HG03103 (cell line): ENCODE results near the gene MAML3.

Source experiments
- ATAC-seq: cut with Tn5 transposase; IDR thresholded peaks from one replicate; pipeline ENCODE4 v1.9.1; 2021; ENCODE audit warnings: low read depth; ENCODE audit not compliant: unreplicated experiment

The MAML3 gene

DNA sequence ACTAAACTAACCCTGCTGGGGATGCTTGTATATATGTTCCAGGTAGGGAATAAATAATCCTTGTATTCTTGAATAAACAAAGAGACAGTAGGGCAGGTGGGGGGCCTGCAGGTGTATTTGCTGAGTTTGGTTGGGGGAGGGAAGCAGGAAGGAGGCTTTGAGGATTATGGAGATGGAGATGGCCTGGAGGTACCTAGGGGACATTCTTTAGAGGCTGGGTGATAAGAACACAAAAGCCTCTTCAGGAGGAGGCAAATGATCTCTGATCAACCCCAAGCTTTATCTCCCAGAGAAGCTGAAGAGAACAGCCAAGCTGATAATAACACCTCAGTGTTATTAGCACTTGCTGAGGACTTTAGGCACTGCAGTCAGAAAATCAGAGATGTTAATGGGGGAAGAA is 300.7 kb downstream of the MAML3 start:
- no peak for ATAC-seq

GRCh38 chr4:139852612-139853269 is 301.2 kb downstream of the MAML3 start:
- no peak for ATAC-seq

DNA sequence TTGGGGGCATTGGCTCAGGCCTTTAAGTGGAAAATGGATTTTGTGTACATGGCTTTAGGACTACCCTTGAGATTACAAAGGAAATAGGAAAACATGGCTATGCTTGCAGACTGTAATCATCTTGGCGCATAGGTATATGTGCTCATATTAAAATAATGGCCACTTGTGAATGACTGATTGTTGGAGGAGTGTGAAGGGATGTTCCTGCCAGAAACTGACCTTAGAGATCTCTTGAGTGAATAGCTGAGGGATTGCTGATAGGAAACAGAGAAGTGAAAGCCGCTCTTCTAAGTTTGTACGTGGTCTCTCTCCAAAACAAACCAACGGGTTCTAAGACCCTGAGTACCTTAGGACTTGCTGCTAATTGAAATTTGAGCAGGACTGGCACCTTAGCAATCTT is 302.3 kb downstream of the MAML3 start:
- no peak for ATAC-seq

- no peak for ATAC-seq
Measured at GRCh38 chr4:139851133-139851532, 302.9 kb downstream of the MAML3 start.

- no peak for ATAC-seq
Measured at GRCh38 chr4:139849219-139849618, 304.8 kb downstream of the MAML3 start.

DNA sequence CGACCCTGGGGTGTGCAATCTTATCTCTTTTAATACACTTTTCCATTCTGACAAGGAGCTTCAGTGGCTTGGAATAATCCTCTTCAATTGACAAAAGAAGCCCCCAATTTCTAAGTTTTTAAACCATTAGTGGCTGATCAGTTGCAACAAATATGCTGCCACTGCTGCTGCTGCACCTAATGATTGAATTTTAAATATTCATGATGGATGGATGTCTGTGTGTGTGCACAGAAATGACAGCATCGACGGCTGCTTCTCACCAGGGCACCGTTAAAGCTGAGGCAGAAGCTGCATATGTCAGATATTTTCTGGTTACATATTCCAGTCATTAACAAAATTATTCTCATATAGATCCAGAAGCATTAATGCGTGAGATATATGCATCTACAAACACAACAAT is 306.0 kb downstream of the MAML3 start:
- ATAC-seq, result no peak

- ATAC-seq, result no peak
Measured at GRCh38 chr4:139847602-139848001, 306.4 kb downstream of the MAML3 start.

DNA sequence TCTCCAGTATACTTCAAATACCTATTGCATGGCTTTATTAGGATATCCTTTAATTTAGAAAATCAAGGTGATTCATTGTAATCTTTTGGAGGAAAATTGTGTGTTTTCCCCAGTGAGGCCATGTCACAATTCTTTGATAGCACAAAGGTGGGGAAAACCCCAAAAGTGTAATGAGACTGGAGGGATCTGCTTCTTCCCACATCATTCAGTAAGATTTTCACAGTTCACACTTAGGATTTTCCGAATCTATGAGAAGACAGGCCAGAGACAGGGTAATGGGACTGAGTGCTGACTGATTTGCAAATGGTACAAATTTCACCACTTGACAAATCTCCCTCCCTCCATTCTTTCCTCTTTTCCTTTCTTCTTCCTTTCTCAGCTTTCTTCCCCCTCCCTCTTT is 307.2 kb downstream of the MAML3 start:
- no peak for ATAC-seq

- no peak for ATAC-seq
Measured at GRCh38 chr4:139845453-139846093, 308.4 kb downstream of the MAML3 start.

DNA sequence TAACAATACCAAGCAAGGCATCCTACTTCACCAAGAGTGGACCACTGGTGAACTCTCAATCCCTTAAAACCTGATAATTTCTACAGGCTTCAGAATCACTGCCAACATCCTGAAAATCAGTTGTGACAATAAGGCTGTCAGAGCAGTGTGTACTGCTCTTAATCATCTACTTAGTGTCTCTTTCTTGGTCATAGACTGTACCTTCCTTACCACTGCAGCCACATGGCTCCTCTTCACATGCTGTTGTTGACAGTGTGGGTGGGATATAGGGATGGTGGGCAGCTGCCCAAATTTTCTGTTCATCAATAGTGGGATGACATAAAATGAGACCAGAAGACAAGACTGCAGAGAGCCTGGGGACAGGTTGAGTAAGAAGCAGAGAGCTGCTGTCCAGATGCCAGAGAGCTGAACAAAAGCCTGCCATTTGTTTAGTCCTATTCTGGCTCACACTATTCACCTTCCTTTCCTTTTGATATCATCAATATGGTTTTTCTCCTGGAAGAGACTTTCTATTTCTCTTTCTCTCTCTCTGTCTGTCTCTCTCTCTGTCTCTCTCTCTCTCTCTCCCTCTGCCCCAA is 309.4 kb downstream of the MAML3 start:
- no peak for ATAC-seq

DNA sequence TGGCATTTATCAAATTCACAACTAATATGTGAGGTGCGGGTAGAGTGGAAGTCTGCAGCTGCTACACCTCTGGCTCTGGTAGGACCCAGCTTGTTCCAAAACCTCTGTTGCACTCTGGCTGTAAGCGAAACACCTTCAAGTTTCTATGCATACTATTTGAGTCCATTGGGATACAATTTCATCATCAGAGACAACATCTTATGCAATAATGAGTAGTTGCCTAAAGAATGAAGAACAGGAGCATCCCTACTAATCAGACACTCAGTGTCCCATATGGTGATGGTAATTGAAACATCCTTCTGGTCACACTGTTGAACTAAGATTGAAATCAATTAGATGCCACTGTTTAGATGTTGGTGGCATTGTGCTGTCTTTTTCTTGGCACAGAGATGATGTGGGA is 309.9 kb downstream of the MAML3 start:
- ATAC-seq, result no peak

- ATAC-seq, result no peak
Measured at GRCh38 chr4:139843641-139844040, 310.3 kb downstream of the MAML3 start.

- no peak for ATAC-seq
Measured at GRCh38 chr4:139841464-139842195, 312.4 kb downstream of the MAML3 start.

DNA sequence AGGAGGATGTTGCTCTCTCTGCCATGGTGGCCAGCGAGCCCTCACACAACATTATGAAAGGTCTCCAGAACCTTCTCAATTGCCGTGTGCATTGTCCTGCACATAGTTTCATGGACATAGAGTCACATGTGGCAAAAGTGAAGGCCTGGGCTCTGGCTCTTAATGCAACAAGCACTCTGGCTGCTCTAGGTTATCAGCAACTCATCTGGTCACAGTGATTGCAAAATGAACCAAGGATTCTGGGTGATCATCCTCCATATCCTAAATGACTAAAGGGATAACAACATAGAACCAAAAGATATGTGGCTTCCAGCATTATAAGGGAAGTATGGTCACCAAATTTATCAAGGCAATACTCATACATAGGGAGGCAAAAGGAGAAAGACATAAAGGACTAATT is 313.2 kb downstream of the MAML3 start:
- no peak for ATAC-seq

GRCh38 chr4:139839403-139840031 is 314.5 kb downstream of the MAML3 start:
- ATAC-seq, result no peak

- ATAC-seq, result no peak
Measured at GRCh38 chr4:139838811-139839210, 315.2 kb downstream of the MAML3 start.

GRCh38 chr4:139834981-139835391 is 319.0 kb downstream of the MAML3 start:
- no peak for ATAC-seq

GRCh38 chr4:139834226-139834662 is 319.7 kb downstream of the MAML3 start:
- ATAC-seq, result no peak

GRCh38 chr4:139833151-139833910 is 320.7 kb downstream of the MAML3 start:
- ATAC-seq, result no peak

- ATAC-seq, result no peak
Measured at GRCh38 chr4:139828966-139829664, 324.9 kb downstream of the MAML3 start.
